SIG-M5 treated with dmso at 0.1 percent for 504 hours (cell line): ENCODE data around the gene MCM5.
"Not testable (repeated sequence)": the region's sequence is repeated elsewhere in the genome, so short reads cannot be mapped to it uniquely, and the experiment has no call there.

Source experiments
- DNase-seq: peaks from one replicate; lab custom pipeline; 2025; ENCODE audit not compliant: unreplicated experiment; lab: John Stamatoyannopoulos, UW

Gene MCM5

DNA sequence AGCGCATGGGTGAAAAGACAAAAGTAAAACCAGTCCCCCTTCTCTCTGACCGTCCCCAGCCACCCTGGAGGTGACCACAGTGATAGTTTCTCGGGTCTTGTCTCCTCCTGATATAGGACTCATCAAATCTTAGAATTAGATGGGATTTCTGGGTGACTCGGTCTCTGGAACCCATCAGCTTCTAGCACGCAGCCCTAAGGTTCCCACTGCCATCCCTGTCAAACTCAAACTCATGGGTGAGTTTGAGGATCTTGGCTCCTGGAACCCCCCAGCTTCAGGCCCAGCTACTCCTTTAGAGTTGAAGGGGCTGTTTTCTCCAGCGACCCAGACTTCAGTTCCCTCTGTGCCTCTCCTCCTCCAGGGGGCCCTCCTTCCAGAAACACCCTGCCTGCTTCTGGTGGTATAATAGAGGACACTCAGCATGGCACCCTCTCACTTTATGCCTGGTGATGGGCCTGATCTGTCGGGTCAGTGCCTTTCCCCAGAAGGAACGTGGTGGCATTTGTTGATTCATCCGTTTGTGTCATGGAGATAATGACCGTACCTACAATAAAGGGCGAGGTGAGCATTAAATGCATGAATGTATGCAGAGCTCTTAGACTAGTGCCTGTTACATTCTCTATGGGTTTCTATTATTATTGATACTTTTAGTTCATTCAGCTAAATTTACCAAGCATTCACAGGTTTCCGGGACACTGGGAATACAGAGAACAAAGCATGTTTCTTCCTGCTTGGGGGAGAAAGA is 31.7 kb downstream of the MCM5 start:
- DNase-seq: no peak

DNA sequence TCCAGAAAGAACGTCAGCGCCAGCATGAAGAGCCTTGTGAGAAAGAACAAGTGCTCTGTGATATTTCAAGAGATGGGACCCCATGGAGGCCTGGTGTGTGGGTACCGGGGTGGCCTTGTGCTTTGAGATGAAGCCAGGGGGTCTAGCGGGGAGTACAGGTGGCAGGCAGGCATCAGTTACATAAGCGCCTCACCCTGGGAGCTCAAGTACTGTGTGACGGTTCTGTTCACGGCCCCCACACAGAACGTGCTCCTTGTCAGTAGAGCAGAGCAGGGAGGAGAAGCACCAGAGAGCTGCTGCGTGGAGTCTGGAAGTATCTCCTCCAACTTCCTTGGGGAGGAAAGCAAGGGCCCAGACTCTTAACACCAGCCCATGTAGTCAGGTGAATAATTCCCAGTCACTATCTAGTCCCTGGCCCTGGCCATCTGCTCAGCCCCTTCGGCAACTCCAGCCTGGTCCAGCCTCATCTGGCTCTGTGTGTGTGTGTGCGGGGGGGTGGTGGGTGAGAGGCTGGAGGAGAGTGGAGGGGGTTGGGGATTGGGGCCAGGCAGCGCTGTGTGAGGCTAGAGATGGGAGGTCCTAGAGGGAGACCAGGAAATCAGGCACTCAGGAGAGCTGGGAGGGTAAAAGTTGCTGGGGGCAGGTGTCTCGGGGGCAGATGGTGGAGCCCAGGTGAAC is 32.4 kb downstream of the MCM5 start:
- DNase-seq: no peak

DNA sequence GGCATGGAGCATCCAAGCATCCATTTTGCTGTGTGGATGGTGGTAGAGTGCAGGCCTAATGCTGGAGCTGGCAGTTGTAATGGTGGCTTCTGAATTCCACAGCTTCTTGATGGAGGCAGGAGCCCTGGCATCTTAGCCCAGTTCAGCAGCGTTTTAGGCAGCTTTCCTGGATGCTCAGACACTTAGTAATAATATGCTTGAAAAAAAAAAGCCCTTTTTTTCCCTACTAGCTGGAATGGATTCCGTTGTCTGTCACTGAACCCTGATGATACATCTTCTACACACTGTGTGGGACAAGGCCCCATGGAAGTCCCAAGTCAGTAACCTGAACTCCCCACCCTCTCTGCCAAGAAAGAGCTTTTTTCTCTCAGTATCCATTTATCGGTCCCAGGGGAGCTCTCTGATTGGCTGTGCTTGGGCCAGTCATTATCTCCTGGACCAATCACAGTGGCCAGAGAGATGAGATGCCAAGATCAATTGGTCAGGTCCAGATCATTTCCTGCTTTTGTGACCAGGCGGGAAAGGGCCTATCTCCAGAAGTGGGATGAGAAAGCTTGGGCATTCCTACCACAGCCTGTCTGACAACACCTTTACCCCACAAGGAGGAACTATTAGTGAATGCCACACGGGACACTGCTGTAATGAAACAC is 34.2 kb downstream of the MCM5 start:
- no peak for DNase-seq

DNA sequence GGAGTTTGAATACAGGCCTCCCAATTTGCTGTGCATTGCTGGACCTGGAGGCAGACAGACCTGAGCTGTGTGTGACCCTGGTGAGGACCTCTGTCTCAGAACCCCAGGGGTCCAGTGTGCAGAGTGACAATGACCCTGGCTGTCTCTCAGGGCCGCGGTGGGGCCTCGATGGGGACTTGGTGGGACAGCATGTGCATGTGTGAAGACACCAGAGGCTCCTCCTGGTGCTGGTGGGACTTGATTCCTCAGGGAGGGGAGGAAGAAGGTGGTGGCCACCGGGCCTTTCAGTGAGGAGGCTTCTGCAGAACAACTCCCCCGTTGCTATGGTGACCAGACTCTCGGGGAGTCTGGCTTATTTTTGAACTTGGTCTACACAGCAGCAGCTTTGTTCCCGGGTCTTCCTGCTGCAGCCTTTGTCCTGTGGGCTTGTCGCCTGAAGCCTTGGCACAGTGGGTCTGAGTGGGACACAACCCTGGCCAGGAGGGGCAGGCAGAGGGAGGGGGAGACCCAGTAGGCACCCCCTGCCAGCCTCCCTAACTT is 35.3 kb downstream of the MCM5 start:
- no peak for DNase-seq

DNA sequence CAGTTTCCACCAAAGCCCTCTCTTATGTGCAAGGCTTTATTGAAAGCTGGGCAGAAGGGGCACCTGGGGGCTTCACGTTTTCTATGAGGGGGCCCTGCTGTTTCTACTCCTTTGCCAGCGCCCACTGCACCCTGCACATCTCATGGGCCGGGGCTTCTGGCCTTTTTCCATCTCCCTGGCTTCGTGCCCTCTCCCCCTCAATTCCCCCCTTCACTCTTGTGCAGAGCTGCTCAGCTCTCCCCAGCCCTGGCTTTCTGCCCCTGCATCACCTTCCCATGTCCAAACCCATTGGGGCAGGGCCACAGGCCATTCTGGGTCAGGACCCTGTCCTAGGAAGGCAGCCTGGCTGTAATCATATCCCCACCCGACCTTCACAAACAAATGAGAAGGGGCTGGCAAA is 36.5 kb downstream of the MCM5 start:
- DNase-seq: no peak

DNA sequence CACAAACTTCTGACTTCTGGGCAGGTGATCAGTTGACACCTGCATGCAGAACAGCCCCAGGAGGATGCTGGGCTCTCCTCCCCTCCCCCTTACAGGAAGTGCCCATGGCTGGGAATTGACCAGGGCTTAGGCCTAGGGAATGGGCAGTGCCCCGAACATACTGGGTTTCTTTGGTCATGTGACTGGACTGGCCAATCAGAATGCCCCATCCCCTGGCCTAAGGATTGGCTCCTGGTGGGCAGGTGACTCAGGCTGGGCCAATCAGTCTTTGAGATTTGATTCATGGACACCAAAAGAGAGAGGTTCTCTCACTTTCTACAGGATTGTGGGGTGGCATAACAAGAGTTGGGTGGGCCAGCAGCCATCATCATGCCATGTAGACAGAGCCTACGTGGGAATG is 37.1 kb downstream of the MCM5 start:
- no peak for DNase-seq

DNA sequence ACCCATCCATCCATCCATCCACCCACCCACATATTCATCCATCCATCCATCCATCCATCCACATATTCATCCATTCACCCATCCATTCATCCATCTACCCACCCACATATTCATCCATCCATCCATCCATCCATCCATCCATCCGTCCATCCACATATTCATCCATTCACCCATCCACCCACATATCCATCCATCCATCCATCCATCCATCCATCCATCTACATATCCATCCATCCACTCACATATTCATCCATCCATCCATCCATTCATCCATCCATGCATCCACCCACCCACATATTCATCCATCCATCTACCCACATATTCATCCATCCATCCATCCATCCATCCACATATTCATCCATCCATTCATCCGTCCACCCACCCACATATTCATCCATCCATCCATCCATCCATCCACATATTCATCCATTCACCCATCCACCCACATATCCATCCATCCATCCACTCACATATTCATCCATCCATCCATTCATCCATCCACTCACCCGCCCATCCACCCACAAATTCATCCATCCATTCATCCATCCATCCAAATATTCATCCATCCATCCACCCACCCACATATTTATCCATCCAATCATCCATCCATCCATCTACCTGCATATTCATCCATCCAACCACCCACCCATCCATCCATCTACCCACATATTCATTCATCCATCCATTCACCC is 38.9 kb downstream of the MCM5 start:
- DNase-seq: not testable (repeated sequence)

DNA sequence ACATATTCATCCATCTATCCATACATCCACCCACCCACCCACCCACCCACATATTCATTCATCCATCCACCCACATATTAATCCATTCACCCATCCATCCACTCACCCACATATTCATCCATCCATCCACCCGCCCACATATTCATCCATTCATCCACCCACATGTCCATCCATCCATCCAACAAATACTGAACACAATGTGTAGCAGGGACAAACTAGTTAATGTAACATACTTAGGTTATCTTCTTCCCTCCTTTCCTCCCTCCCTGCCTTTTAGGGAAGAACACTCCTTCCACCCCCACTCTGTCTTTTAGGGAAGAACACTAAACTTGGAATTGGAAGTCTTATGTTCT is 39.4 kb downstream of the MCM5 start:
- DNase-seq: no peak

DNA sequence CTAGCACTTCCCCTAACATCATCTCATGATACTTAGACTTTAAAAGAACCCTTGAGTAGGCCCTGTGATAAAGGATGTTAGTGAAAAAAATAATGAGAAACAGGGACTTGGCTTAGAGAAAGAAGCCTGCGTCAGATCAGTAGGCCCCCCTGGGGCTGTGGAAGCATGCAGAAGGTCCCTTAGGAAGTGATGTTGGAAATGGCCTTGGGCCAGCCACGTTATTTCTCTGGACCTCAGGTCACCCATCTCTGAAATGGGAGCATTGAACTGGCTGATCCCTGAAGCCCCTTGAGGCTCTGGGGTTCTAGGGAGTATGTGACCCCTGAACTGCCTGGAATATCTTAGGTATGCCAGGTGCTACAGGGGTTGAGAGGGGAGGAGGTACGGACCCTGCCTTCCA is 40.2 kb downstream of the MCM5 start:
- DNase-seq: no peak

DNA sequence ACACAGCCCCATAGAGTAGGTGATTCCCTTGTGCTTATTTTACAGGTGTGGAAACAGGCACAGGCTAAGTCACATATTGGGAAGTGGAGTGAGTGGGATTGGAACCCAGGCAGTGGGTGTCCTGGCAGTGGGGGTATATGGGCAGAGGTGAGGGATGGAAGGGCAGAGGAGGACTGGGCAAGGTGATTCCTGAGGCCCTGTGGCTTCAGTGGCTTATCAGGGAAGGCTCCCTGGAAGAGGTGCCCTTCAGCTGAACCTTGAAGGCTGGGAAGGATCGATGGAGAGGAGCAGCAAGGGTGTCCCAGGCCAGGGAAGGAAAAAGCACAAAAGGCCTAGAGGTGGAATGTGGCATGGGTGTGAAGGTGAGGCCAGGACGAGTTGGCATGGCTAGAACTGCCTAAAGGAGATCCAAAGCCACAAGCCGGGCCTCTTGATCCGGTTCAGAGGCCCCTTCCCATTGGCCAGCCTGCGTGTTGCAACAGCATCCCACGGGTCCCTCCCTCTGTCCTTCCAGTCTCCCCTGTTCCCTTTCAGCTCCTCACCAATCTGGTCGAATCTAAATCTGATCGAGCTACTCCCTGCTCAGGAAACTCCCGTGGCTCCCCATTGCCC is 41.7 kb downstream of the MCM5 start:
- DNase-seq: no peak

DNA sequence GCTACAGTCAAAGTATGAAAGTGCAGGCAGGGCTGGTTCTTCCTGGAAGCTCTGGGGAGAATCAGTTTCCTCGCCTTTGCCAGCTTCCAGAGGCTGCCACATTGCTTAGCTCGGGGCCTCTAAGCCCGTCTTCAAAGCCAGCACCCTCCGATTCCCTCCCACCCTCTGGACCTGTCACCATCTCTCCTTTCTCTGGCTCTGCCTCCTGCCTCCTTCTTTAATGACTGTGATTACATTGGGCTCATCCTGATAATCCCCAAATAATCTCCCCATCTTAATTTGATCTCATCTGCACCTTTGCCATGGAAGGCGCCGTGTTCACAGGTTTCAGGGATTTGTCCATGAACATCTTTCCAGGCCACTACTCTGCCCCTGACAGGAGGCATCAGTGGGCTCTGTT is 42.5 kb downstream of the MCM5 start:
- DNase-seq: no peak

DNA sequence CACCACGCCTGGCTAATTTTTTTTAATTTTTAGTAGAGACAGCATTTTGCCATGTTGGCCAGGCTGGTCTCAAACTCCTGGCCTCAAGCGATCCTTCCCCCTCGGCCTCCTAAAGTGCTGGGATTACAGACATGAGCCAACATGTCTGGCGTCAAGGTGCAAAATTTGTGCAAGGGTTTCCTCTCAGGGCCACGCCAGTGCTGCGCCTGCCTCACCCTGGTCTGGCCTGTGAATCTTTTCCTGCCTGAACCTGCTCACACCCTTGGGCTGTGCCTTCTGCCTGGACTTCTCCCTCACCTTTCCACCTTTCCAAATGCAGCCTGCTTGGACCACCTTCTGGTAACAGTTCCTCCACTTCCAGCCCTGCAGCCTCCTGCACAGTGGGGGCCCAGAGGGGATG is 43.4 kb downstream of the MCM5 start:
- DNase-seq: no peak

DNA sequence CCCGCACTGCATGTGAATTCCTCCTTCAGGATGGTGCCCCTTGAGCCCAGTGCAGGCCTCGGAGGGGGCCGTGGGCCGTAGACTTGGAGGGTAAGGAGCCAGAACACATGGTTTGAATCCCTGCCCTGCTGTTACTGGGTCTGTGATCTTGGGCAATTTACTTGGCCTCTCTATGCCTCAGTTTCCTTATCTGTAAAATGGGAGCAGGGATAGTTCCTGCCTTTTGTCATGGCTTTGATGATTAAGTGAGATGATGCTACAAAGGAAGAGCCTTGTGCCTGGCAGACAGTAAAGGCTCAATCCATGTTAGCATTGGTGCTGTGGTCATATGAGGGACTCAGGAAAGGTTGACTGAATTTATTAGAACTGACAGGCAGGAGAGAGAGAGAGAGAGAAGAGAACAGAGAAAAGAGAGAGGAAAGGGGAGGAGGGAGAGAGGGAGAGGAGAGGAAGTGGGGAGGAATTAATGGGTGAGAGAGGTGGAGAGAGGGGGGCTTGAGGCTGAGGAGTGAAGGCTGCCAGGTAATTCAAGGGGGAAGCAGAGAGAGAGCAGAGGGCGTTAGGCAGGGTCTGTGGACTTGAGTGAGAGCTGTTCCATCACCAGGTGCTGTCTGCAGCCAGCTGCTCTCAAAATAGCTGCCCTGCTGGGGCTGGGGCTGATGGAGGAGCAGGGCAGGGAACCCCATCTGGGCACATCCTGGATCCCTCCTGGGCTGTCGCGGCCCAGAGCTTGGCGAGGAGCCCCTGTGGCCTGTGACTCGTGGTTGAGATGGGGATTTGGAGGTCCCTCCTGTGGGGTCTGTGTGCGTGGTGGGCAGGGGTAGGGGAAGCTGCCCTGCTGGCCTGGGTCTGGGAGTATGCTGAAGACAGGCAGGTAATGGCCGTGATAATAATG is 44.1 kb downstream of the MCM5 start:
- no peak for DNase-seq

DNA sequence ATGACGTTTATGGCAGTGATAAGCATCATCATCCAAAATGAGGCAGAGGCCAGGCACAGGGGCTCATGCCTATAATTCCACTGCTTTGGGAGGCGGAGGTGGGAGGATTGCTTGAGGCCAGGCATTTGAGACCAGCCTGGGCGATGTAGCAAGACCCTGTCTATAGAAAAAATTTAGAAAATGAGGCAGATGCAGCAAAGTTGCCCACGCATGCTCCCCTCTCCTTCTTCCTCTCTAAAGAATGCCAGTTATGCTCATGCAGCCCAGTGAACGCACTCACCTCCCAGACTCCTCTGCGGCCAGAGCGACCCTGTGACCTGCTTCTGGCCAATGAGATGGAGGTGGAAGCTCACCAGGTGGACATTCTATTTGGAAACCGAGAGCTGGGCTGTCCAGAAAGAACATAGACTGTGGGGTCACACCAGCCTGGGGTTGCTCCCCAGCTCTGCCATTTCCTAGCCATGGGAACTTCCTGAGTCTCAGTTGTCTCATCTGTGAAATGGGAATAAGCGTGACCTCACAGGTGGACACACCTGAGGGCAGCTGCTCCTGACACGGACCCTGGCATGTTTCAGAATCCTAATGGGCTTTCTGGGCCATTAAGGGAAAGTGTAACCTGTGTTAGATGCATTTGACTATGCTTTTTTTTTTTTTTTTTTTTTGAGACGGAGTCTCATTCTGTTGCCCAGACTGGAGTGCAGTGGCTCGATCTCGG is 44.9 kb downstream of the MCM5 start:
- no peak for DNase-seq

DNA sequence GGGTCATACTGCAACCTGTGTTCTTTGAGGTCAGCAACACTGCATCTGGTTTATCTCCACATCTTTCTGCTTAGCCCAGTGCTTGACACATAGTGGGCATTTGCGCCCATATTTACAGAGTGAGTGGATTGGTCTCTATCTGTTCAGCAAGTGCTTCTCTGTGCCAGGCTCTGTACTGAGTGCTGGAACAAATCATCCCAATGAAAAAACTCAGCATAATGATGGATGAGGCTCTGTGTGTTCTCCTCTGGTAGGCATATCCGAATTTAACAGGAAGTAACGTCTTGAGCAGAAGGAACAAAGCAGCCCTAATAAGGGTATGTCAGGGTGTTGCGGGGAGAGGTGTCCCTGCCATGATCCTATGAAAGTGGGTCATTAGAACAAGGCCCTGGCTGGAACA is 46.0 kb downstream of the MCM5 start:
- no peak for DNase-seq

DNA sequence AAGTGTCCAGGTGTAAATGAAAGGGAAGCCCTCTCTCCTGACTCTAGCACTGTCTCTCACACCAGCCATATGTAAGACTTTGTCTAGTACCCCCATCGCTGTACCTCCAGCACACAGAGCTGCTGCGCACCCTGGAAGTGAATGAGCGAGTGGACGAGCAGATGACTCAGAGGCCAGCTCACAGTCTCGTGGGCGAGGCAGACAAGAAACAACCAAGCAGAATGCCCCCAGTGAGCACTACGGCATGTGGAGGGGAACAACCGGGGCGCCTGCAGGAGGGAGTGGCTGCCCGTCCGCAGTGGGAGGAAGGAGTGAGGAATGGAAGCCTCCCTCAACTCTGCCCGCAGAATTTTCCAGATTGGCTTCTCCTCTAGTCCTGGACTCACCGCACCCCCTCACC is 46.4 kb downstream of the MCM5 start:
- DNase-seq: no peak

DNA sequence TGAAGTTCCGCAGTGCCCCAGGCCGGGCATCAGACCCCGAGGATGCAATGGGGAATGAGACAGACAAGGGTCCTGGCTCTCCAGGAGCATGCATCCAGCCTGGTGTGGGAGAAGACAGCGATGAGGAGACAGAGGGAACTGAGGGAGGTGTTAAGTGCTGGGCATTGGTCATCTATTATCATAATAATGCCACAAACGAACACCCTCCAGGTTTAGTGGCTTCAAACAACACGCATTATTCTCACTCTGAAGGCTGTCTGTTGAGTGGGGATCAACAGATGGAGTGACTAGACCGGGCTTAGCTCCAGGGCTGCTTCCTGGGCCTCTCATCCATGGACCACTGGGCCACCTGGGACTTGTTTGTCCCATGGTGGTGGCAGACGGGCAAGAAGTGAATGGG is 48.6 kb downstream of the MCM5 start:
- DNase-seq: no peak

DNA sequence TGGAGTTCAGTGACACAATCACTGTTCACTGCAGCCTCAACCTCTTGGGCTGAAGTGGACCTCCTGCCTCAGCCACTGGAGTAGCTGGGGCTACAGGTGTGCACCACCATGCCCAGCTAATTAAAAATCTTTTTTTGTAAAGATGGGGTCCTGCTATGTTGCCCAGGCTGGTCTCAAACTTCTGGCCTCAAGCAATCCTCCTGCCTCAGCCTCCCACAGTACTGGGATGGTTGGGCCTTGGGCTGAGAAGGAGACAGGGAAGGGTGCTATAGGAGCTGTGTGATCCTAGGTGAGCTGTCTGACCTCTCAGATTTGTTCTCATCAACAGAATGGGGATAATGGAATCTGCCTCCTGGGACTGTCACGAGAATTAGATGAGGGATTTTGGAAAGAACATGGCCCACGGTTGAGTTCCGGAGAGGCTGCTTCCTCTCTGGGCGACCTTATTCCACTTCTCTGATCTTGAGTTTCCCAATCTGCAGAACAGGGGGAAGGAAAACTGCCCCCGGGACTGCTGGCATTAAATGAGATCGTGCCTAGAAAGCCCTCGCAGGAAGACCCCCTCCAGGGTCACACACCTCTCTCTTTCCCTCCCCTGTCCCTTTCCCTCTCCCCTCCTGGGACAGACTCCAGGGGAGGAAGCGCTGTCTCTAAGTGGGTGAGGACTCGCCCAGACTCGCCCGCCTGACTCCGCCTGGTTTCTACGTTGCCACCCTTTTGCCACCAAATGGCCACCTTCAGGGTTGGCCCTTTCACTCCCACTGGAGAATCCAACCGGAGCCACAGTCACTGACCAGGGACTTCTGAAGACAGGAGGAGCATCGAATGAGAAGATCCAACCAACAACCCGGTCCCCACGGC is 50.1 kb downstream of the MCM5 start:
- DNase-seq: no peak
